GM20000 (cell line): Measurements from ENCODE around the gene PEX14.

Experiments
- DNase-seq: peaks from one replicate; pipeline ENCODE4 v3.0.0; 2012; ENCODE audit warnings: low spot score
- CTCF ChIP-seq: IDR thresholded peaks from 2 replicates; pipeline ENCODE4 v1.5.1; 2012; ENCODE audit warnings: mild to moderate bottlenecking, control low read depth; ENCODE audit errors: extremely low read depth, missing control alignments

The PEX14 gene

GRCh38 chr1:10657088-10657847 is 182.5 kb downstream of the PEX14 start:
- no peak for DNase-seq
- no peak for TF ChIP-seq CTCF

GRCh38 chr1:10658396-10659066 is 183.8 kb downstream of the PEX14 start:
- no peak for DNase-seq
- no peak for TF ChIP-seq CTCF

- DNase-seq = no peak
- no peak for TF ChIP-seq CTCF
Measured at GRCh38 chr1:10659218-10659617, 184.5 kb downstream of the PEX14 start.

- no peak for DNase-seq
- no peak for TF ChIP-seq CTCF
Measured at GRCh38 chr1:10659646-10660540, 185.1 kb downstream of the PEX14 start.

GRCh38 chr1:10661453-10661852 is 186.7 kb downstream of the PEX14 start:
- DNase-seq = no peak
- no peak for TF ChIP-seq CTCF

- TF ChIP-seq CTCF = no peak
- no peak for DNase-seq
Measured at GRCh38 chr1:10662090-10662688, 187.4 kb downstream of the PEX14 start.
